CD1c-positive myeloid dendritic cell (primary cell): ENCODE measurements around the gene ARID5A.
"Not testable (repeated sequence)": the region's sequence is repeated elsewhere in the genome, so short reads cannot be mapped to it uniquely, and the experiment has no call there.

Experiments
- DNase-seq: peaks from one replicate; pipeline ENCODE4 v3.0.0-alpha.2; 2016; ENCODE audit errors: extremely low spot score

The ARID5A gene, protein sequence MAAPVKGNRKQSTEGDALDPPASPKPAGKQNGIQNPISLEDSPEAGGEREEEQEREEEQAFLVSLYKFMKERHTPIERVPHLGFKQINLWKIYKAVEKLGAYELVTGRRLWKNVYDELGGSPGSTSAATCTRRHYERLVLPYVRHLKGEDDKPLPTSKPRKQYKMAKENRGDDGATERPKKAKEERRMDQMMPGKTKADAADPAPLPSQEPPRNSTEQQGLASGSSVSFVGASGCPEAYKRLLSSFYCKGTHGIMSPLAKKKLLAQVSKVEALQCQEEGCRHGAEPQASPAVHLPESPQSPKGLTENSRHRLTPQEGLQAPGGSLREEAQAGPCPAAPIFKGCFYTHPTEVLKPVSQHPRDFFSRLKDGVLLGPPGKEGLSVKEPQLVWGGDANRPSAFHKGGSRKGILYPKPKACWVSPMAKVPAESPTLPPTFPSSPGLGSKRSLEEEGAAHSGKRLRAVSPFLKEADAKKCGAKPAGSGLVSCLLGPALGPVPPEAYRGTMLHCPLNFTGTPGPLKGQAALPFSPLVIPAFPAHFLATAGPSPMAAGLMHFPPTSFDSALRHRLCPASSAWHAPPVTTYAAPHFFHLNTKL

GRCh38 chr2:96536445-96537065 lies at the start of gene ARID5A:
ARID5A (plus strand) TSS chr2:96536752; CDS start chr2:96536827, 75 bp downstream.
- DNase-seq = peak; percentile 97

DNA sequence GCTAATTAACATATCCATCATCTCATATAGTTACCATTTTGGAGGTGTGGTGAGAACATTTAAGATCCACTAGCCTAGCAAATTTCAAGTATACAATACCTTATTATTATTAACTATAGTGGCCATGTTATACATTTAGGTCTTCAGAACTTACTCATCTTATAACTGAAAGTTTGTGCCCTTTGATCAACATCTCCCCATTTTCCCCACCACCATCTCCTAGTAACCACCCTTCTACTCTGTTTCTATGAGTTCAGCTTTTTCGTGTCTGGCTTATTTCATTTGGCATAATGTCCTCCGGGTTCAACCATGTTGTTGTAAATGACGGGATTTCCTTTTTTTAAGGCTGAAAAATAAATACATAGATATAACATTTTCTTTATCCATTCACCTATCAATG lies 47.3 kb upstream of the ARID5A start:
- DNase-seq = no peak

DNA sequence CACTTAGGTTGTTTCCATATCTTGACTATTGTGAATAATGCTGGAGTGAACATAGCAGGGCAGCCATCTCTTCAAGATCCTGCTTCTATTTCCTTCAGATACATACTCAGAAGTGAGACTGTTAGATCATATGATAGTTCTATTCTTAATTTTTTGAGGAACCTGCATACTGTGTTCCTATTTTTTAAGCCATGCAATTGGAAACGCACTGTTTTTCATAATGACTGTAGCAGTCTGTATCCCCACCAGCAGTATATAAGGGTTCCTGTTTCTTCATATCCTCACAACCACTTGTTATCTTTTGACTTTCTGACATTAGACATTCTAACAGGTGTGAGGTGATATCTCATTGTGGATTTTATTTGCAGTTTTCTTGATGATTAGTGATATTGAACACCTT lies 46.9 kb upstream of the ARID5A start:
- peak; percentile 91 for DNase-seq

- no peak for DNase-seq
These were observed 44.6 kb upstream of the ARID5A start for GRCh38 chr2:96491860-96492497.

DNA sequence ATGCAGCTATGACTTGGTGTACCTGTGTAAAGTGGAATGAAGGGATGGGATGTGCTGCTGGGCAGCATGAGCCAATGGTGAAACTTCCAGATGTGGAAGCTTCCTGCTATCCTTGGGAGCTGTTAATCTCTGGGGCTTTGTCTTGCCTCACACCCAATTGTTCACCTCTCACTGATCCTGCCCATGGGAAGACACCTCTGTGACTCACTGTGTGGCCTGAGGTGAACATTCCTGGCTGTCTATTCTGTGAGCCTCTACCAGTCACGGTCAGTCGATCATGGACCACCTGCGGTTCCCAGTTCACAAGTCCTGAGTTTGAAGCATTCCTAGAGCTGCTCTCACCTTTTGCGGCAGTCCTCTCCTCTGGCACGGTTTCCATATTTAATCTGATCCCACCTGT lies 43.5 kb upstream of the ARID5A start:
- DNase-seq = no peak

DNA sequence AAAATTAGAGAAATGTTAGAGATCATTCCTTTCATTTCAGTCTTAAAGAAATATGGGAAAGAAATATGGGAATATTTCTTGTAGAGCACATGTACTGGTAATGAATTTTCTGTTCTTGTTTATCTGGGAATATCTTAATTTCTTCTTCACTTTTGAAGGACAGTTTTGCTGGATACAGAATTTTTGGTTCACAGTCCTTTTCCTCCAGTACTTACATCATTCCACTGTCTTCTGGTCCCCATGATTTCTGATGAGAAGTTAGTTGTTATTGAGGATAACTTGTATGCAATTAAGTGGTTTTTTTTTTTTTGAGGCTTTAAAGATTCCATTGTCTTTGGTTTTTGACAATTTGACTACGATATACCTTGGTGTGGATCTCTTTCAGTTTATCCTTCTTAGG lies 42.4 kb upstream of the ARID5A start:
- DNase-seq = no peak

- DNase-seq = no peak
These were observed 40.4 kb upstream of the ARID5A start for GRCh38 chr2:96495982-96496629.

DNA sequence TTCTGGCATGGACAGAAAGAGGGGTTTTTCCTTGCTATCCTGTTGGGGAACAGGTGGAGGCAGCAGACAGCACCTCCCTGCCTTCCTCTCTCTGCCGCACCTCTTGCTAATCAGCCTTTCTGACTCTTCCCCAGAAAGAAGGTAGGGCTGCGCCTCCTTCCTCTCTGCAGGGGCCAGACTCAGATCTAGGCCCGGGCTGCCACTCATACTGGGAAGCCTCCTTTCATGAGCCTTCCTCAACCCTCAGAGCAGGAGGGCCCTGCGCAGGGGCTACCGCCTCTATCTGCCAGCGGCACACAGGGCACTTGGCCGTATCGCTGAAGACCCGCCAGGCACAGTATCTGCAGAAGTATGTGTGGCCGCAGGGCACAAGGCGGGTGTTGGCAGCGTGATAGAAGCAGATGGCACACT lies 38.5 kb upstream of the ARID5A start:
- no peak for DNase-seq

DNA sequence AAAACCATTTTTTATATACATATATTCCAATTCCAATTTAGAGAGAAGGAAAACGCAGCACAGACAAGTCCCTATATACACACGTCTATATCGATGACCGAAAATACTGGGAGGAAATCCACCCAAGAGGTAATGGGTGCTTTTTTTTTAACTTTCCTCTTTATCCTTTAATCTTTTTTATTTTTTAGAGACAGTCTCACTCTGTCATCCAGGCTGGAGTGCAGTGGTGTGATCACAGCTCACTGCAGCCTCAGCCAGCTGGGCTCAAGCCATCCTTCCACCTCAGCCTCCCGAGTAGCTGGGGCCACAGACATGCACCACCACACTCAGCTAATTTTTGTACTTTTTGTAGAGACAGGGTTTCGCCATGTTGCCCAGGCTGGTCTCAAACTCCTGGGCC lies 37.9 kb upstream of the ARID5A start:
- DNase-seq = not testable (repeated sequence)

DNA sequence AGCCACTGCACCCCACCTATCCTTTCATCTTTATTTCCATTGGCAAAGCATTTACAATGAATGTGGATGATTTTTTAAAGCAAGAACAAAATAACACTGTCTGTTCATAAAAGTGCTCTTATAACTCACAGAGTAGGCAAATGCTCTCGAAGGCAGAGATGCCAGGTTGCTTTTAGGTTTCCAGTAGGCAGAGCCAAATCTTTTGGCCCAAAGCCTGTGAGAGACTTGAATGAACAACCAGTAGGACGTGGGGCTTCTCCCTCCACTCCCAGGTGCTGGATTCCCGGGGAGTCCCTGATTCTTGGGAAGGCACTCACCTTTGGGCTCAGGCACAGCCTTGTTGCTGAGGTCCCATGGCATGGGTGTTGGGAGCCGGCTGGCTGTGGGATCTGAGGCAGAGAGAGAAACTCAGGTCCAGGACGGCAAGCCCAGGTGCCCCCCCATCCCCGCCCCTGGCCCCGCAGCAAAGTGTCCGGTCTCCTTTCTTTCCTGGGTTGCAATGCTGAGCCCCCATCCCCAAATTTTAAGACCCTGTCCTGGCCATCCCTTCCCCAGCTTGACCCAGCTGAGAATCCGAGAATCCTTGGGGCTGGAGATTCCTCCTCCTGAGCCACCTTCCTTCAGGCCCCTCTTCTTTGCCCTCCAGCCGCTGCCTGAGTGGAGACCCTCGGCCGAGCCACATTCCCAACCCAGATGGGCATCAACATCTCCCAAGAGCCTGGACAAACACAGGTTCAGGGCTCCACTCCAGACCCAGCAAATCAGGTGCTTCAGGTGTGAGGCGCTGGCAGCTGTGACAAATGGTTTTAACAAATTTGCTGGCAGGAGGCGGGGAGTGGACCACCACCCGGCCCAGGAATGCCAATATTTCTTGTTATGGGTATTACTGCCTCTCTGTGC lies 37.2 kb upstream of the ARID5A start:
- DNase-seq = no peak

DNA sequence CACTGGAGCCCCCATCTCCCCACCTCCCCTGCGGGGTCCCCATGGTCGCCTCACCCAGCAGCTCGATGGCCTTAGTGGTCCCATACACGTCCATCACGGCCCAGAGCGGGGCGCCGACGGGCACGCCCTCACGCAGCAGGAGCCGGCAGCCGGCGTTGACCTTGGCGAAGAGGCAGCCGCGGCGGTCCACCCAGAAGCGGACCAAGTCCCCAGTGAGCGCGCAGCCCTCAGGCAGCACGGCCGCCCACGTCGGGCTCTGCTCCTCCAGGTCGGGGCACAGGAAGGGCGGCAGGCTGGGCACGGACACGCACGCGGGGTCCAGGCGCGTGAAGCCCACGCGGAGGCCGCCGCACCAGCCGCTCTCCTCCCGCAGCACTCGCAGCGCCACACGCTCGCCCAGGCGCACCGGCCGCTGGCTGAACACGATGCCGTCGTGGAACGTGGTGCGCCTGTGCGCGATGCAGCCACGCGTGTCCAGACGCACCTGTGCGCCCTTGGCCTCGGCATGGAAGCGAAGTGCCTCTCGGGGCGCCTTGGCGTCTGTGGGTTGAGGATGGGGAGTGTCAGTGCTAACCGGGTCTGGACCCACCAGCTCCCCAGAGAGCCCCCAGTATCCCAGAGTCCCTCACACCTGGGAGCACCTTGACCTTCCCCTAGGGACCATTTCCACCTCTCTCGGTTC lies 36.0 kb upstream of the ARID5A start:
- no peak for DNase-seq

- no peak for DNase-seq
These were observed 35.1 kb upstream of the ARID5A start for GRCh38 chr2:96501471-96501874.

DNA sequence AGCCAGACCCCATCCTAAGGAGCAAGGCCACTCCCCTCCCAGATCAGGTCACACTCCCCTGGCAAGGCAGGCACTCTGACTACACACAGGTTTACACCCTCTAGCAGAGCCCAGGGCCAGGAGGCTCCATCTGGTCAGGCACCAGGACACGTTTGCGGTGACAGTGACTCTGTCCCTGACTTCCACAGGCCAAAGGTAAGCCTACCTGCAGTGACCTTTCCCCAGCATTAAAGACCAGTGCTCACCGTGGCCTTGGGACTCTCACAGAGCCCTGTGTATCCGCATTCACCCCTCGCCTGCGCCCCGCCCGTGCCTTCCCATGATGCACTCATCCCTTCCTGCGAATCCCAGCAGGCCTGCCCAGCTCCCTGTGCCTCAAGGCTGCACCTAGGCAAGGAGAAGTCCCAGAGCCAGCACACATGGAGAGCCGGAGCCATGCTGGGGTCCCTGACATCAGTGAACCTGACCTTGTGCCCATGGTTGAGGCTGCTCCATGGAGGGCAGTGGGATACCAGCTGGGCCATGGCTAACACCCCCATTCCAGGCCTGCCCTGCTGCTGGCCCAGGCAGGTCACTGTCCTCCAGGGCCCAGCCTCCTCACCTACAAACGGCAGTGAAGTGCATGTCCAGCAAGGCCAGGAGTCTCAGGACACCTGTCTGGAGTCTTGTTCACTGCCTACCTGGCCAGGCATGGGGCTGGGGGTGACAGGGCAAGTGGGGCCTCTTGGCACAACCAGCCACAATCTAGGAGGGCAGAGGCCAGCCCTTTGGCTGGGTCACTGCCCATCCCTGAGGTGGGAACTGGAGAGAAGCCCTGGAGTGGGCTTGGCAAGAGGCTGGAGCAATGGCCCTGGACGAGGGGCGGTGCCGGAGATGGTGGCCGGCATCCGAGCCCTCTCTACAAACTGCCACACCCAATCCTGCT lies 34.4 kb upstream of the ARID5A start:
- DNase-seq = no peak

DNA sequence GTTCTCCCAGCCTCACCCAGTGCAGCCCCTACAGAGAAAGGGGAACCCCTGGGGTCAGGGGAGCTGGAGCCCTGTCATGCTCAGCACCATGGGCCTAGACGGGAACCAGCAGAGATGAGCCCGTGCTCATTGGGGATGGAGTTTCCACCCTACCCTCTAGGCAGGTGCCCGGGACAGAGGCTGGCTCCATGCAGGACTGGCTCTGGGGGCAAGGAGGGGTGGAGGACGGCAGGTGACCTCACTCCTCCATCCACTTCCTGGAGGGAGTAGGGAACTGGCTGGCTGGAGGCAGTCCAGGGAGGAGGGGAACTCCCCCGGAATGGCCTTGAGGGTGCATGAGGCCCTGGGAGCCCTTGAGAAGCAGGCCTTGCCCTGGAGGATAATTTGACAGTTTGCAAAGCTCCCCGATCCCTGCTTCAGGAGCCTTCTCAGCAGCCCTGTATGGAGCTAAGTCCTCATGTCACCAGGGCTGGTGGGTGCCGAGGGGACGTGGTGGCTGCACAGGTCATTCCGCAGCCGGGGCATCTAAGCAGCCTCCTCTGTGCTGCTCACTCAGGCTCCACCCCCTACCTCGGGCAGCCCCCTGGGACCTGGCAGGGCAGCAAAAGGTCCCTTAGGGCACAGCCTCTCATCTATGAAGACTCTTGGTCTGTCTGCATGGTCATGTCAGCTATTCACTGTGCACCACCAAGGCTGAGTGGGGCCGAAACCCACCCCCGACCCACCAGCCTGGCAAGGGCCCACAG lies 33.5 kb upstream of the ARID5A start:
- no peak for DNase-seq

- no peak for DNase-seq
These were observed 32.8 kb upstream of the ARID5A start for GRCh38 chr2:96503637-96504243.

- peak; percentile 28 for DNase-seq
These were observed 31.2 kb upstream of the ARID5A start, which contains the start of gene NEURL3 for GRCh38 chr2:96505231-96505889. NEURL3 (minus strand) TSS chr2:96505357; CDS start chr2:96505286, 71 bp downstream.
